ENCODE measurements around the gene NHSL1. TPM values are rescaled to one million over a fixed set of nuclear protein-coding genes. Genes with fewer than 3 reads are reported as not detected.
A peak's percentile ranks its signal among the peaks of the same experiment; 100 is the strongest.

NHSL1 gene
- total RNA-seq, 2 donors from 2014 or later = 0.86 to 1.0 TPM

- no peaks in the 10 kb centered on the region for H3K9me3 ChIP-seq (ENCODE audit: control insufficient read depth, low read length, poor library complexity, severe bottlenecking)
- Mint-ChIP-seq H3K36me3 (ENCODE audit: low read depth) (no peaks in the 10 kb centered on the region), H3K27me3 (peaks cover 60% of the 10 kb centered on the region), H3K27ac (no peak overlapping the region), H3K4me1 (no peaks in the 10 kb centered on the region), H3K4me3 (no peak overlapping the region)
- ATAC-seq (no peak), DNase-seq (no peak)
These were observed 30.2 kb upstream of the NHSL1 start for GRCh38 chr6:138529478-138529877.

GRCh38 chr6:138528956-138529355 is 29.7 kb upstream of the NHSL1 start:
- H3K27ac Mint-ChIP-seq = no peak overlapping the region
- H3K9me3 ChIP-seq (ENCODE audit: control insufficient read depth, low read length, poor library complexity, severe bottlenecking) = no peaks in the 10 kb centered on the region
- H3K27me3 Mint-ChIP-seq = peaks cover 57% of the 10 kb centered on the region
- H3K4me3 Mint-ChIP-seq = no peak overlapping the region
- DNase-seq (no peak), ATAC-seq (no peak)
- no peaks in the 10 kb centered on the region for H3K4me1 Mint-ChIP-seq
- no peaks in the 10 kb centered on the region for H3K36me3 Mint-ChIP-seq (ENCODE audit: low read depth)

- H3K27me3 Mint-ChIP-seq = peaks cover 57% of the 10 kb centered on the region
- H3K36me3 Mint-ChIP-seq (ENCODE audit: low read depth) = no peaks in the 10 kb centered on the region
- ATAC-seq (no peak), DNase-seq (no peak)
- no peaks in the 10 kb centered on the region for H3K9me3 ChIP-seq (ENCODE audit: control insufficient read depth, low read length, poor library complexity, severe bottlenecking)
- H3K4me1 Mint-ChIP-seq = no peaks in the 10 kb centered on the region
- no peak overlapping the region for H3K27ac Mint-ChIP-seq
- H3K4me3 Mint-ChIP-seq = no peak overlapping the region
These were observed 28.8 kb upstream of the NHSL1 start for GRCh38 chr6:138528137-138528536.

GRCh38 chr6:138527411-138528088 is 28.3 kb upstream of the NHSL1 start:
- no peak for DNase-seq

GRCh38 chr6:138526822-138527235 is 27.5 kb upstream of the NHSL1 start:
- Mint-ChIP-seq H3K4me3 (no peak overlapping the region), H3K27ac (no peak overlapping the region), H3K36me3 (ENCODE audit: low read depth) (no peaks in the 10 kb centered on the region), H3K4me1 (peaks cover 1% of the 10 kb centered on the region), H3K27me3 (peaks cover 46% of the 10 kb centered on the region)
- no peaks in the 10 kb centered on the region for H3K9me3 ChIP-seq (ENCODE audit: control insufficient read depth, low read length, poor library complexity, severe bottlenecking)
- ATAC-seq (no peak), DNase-seq (no peak)

More at GRCh38 chr6:138527411-138528088, 28.3 kb upstream of the NHSL1 start:
- no peaks in the 10 kb centered on the region for H3K9me3 ChIP-seq (ENCODE audit: control insufficient read depth, low read length, poor library complexity, severe bottlenecking)
- Mint-ChIP-seq H3K4me3 (no peak overlapping the region), H3K4me1 (no peaks in the 10 kb centered on the region), H3K27ac (no peak overlapping the region), H3K27me3 (peaks cover 52% of the 10 kb centered on the region), H3K36me3 (ENCODE audit: low read depth) (no peaks in the 10 kb centered on the region)
- no peak for ATAC-seq

- H3K9me3 ChIP-seq (ENCODE audit: control insufficient read depth, low read length, poor library complexity, severe bottlenecking) = no peaks in the 10 kb centered on the region
- ATAC-seq (no peak), DNase-seq (no peak)
- Mint-ChIP-seq H3K27me3 (peaks cover 56% of the 10 kb centered on the region), H3K36me3 (ENCODE audit: low read depth) (peaks cover 4% of the 10 kb centered on the region), H3K4me3 (no peak overlapping the region), H3K27ac (no peak overlapping the region), H3K4me1 (peaks cover 9% of the 10 kb centered on the region)
These were observed 26.1 kb upstream of the NHSL1 start for GRCh38 chr6:138525355-138525754.

GRCh38 chr6:138524526-138524925 is 25.2 kb upstream of the NHSL1 start:
- ATAC-seq = no peak
- Mint-ChIP-seq H3K36me3 (ENCODE audit: low read depth) (peaks cover 4% of the 10 kb centered on the region), H3K27me3 (peaks cover 49% of the 10 kb centered on the region), H3K4me3 (no peak overlapping the region), H3K27ac (no peak overlapping the region), H3K4me1 (peaks cover 9% of the 10 kb centered on the region)
- no peak for DNase-seq
- H3K9me3 ChIP-seq (ENCODE audit: control insufficient read depth, low read length, poor library complexity, severe bottlenecking) = no peaks in the 10 kb centered on the region

- no peaks in the 10 kb centered on the region for H3K9me3 ChIP-seq (ENCODE audit: control insufficient read depth, low read length, poor library complexity, severe bottlenecking)
- no peak overlapping the region for H3K4me3 Mint-ChIP-seq
- H3K27ac Mint-ChIP-seq = no peak overlapping the region
- H3K36me3 Mint-ChIP-seq (ENCODE audit: low read depth) = peaks cover 4% of the 10 kb centered on the region
- H3K4me1 Mint-ChIP-seq = peaks cover 9% of the 10 kb centered on the region
- H3K27me3 Mint-ChIP-seq = peaks cover 41% of the 10 kb centered on the region
- ATAC-seq (no peak), DNase-seq (no peak)
These were observed 24.3 kb upstream of the NHSL1 start for GRCh38 chr6:138523347-138524210.

GRCh38 chr6:138522611-138523010 is 23.3 kb upstream of the NHSL1 start:
- H3K27me3 Mint-ChIP-seq = peaks cover 34% of the 10 kb centered on the region
- peaks cover 4% of the 10 kb centered on the region for H3K36me3 Mint-ChIP-seq (ENCODE audit: low read depth)
- H3K4me3 Mint-ChIP-seq = no peak overlapping the region
- no peak for DNase-seq
- H3K27ac Mint-ChIP-seq = no peak overlapping the region
- no peak for ATAC-seq
- no peaks in the 10 kb centered on the region for H3K9me3 ChIP-seq (ENCODE audit: control insufficient read depth, low read length, poor library complexity, severe bottlenecking)
- peaks cover 9% of the 10 kb centered on the region for H3K4me1 Mint-ChIP-seq

GRCh38 chr6:138521790-138522189 is 22.5 kb upstream of the NHSL1 start:
- peaks cover 4% of the 10 kb centered on the region for H3K36me3 Mint-ChIP-seq (ENCODE audit: low read depth)
- peaks cover 9% of the 10 kb centered on the region for H3K4me1 Mint-ChIP-seq
- no peak for ATAC-seq
- H3K4me3 Mint-ChIP-seq = no peak overlapping the region
- H3K9me3 ChIP-seq (ENCODE audit: control insufficient read depth, low read length, poor library complexity, severe bottlenecking) = no peaks in the 10 kb centered on the region
- peaks cover 25% of the 10 kb centered on the region for H3K27me3 Mint-ChIP-seq
- DNase-seq = no peak
- H3K27ac Mint-ChIP-seq = no peak overlapping the region

- H3K4me1 Mint-ChIP-seq = peaks cover 9% of the 10 kb centered on the region
- H3K27me3 Mint-ChIP-seq = peaks cover 20% of the 10 kb centered on the region
- no peak overlapping the region for H3K4me3 Mint-ChIP-seq
- no peak overlapping the region for H3K27ac Mint-ChIP-seq
- H3K36me3 Mint-ChIP-seq (ENCODE audit: low read depth) = peaks cover 4% of the 10 kb centered on the region
- ATAC-seq (no peak), DNase-seq (no peak)
- H3K9me3 ChIP-seq (ENCODE audit: control insufficient read depth, low read length, poor library complexity, severe bottlenecking) = no peaks in the 10 kb centered on the region
These were observed 21.2 kb upstream of the NHSL1 start for GRCh38 chr6:138520463-138520862.

GRCh38 chr6:138518054-138518453 is 18.8 kb upstream of the NHSL1 start:
- Mint-ChIP-seq H3K27ac (no peak overlapping the region), H3K4me3 (no peak overlapping the region), H3K36me3 (ENCODE audit: low read depth) (peaks cover 4% of the 10 kb centered on the region), H3K4me1 (peaks cover 19% of the 10 kb centered on the region), H3K27me3 (peaks cover 15% of the 10 kb centered on the region)
- no peaks in the 10 kb centered on the region for H3K9me3 ChIP-seq (ENCODE audit: control insufficient read depth, low read length, poor library complexity, severe bottlenecking)
- DNase-seq = no peak
- ATAC-seq = no peak

- no peak overlapping the region for H3K27ac Mint-ChIP-seq
These were observed 18.3 kb upstream of the NHSL1 start for GRCh38 chr6:138517635-138518034.

More at GRCh38 chr6:138517635-138518034, 18.3 kb upstream of the NHSL1 start:
- H3K36me3 Mint-ChIP-seq (ENCODE audit: low read depth) = peaks cover 4% of the 10 kb centered on the region
- peak; percentile 84 for ATAC-seq
- DNase-seq = peak; percentile 26 to 42 (median 28)
- no peak overlapping the region for H3K4me3 Mint-ChIP-seq
- H3K9me3 ChIP-seq (ENCODE audit: control insufficient read depth, low read length, poor library complexity, severe bottlenecking) = no peaks in the 10 kb centered on the region
- H3K4me1 Mint-ChIP-seq = peaks cover 19% of the 10 kb centered on the region
- peaks cover 19% of the 10 kb centered on the region for H3K27me3 Mint-ChIP-seq

All from T-helper 17 cell (primary cell).